Breast epithelium (tissue), 3 donors: Measurements from ENCODE around the gene ALDH16A1. TPM values are rescaled to one million over a fixed set of nuclear protein-coding genes. Genes with fewer than 3 reads are reported as not detected.

ENCODE experiments used
- total RNA-seq, 3 donors: library from RNA; depleted of rRNA; stranded (reverse); fragments of >200 nt; gene quantifications; one replicate each; pipeline ENCODE4 v1.1.0, GENCODE V29; 2016

ALDH16A1 gene
- total RNA-seq, 3 donors from 2014 or later, result 20.6 to 34.4 (median 32.2) TPM

Other genes starting within 250 kb of the ALDH16A1 start
- gene SLC6A16, start 128.0 kb upstream of the ALDH16A1 start, total RNA-seq, result 1 to 10 TPM; 1.2 to 2.7 (median 2.0) TPM
- gene CD37, start 117.8 kb upstream of the ALDH16A1 start, total RNA-seq, result 10 to 100 TPM in 2 of 3 donors, 1 to 10 TPM in 1; 2.9 to 19.7 (median 15.4) TPM
- 10 to 100 TPM; 24.9 to 30.0 (median 25.1) TPM for gene TEAD2, start 90.8 kb upstream of the ALDH16A1 start, total RNA-seq
- 1 to 10 TPM in 1 of 3 donors, under 1 TPM in 1, not detected in 1; 0.64 to 1.8 TPM for gene DKKL1, start 89.3 kb upstream of the ALDH16A1 start, total RNA-seq
- gene KASH5, start 65.0 kb upstream of the ALDH16A1 start, total RNA-seq, result 1 to 10 TPM in 1 of 3 donors, not detected in 2; 1.9 TPM
- not detected for gene PTH2, start 29.8 kb upstream of the ALDH16A1 start, total RNA-seq
- gene GFY, start 27.8 kb upstream of the ALDH16A1 start, total RNA-seq, result not detected
- 1 to 10 TPM in 1 of 3 donors, under 1 TPM in 2; 0.44 to 4.3 (median 0.98) TPM for gene SLC17A7, start 11.7 kb upstream of the ALDH16A1 start, total RNA-seq
- 100 to 1,000 TPM in 2 of 3 donors, 10 to 100 TPM in 1; 94.4 to 121 (median 106) TPM for gene PIH1D1, start 1.4 kb upstream of the ALDH16A1 start, total RNA-seq
- 1 to 10 TPM; 4.3 to 7.0 (median 4.6) TPM for gene FLT3LG, start 21.0 kb downstream of the ALDH16A1 start, total RNA-seq
- 1,000 to 10,000 TPM; 3,591 to 5,468 (median 4,346) TPM for gene RPL13A, start 34.4 kb downstream of the ALDH16A1 start, total RNA-seq
- 1,000 to 10,000 TPM; 5,709 to 7,550 (median 5,876) TPM for gene RPS11, start 43.2 kb downstream of the ALDH16A1 start, total RNA-seq
- 100 to 1,000 TPM; 164 to 389 (median 199) TPM for gene FCGRT, start 59.4 kb downstream of the ALDH16A1 start, total RNA-seq
- gene RCN3, start 74.8 kb downstream of the ALDH16A1 start, total RNA-seq, result 10 to 100 TPM; 17.3 to 40.2 (median 34.7) TPM
- gene NOSIP, start 127.3 kb downstream of the ALDH16A1 start, total RNA-seq, result 10 to 100 TPM; 54.7 to 60.0 (median 57.4) TPM
- gene PRRG2, start 128.1 kb downstream of the ALDH16A1 start, total RNA-seq, result 10 to 100 TPM in 2 of 3 donors, under 1 TPM in 1; 0.32 to 16.1 (median 10.2) TPM
- gene PRR12, start 138.0 kb downstream of the ALDH16A1 start, total RNA-seq, result 1 to 10 TPM; 6.2 to 8.8 (median 6.3) TPM
- 100 to 1,000 TPM in 1 of 3 donors, 10 to 100 TPM in 2; 34.8 to 114 (median 41.0) TPM for gene RRAS, start 186.9 kb downstream of the ALDH16A1 start, total RNA-seq
- 10 to 100 TPM in 2 of 3 donors, 1 to 10 TPM in 1; 9.8 to 15.4 (median 10.6) TPM for gene SCAF1, start 189.0 kb downstream of the ALDH16A1 start, total RNA-seq
- gene IRF3, start 212.6 kb downstream of the ALDH16A1 start, total RNA-seq, result 100 to 1,000 TPM in 1 of 3 donors, 10 to 100 TPM in 2; 39.7 to 100 (median 52.4) TPM
- gene BCL2L12, start 212.7 kb downstream of the ALDH16A1 start, total RNA-seq, result 10 to 100 TPM in 1 of 3 donors, 1 to 10 TPM in 2; 5.1 to 11.7 (median 8.5) TPM
- gene PRMT1, start 224.0 kb downstream of the ALDH16A1 start, total RNA-seq, result 100 to 1,000 TPM; 137 to 227 (median 154) TPM
- 1 to 10 TPM; 1.3 to 2.9 (median 1.4) TPM for gene ADM5, start 236.4 kb downstream of the ALDH16A1 start, total RNA-seq
- gene CPT1C, start 237.9 kb downstream of the ALDH16A1 start, total RNA-seq, result 10 to 100 TPM in 1 of 3 donors, 1 to 10 TPM in 1, under 1 TPM in 1; 0.80 to 14.4 (median 2.8) TPM